H7 (cell line): ENCODE results near the gene RGS14. TPM values are rescaled to one million over a fixed set of nuclear protein-coding genes. Genes with fewer than 3 reads are reported as not detected.
A peak's percentile ranks its signal among the peaks of the same experiment; 100 is the strongest.

Source experiments
- DNase-seq: peaks from one replicate; pipeline ENCODE4 v3.0.0; 2012
- H3K27me3 ChIP-seq: 2 replicates; pipeline ENCODE4 v1.6.0; 2011; ENCODE audit warnings: mild to moderate bottlenecking, low read length; ENCODE audit not compliant: control insufficient read depth, insufficient read depth
- H3K36me3 ChIP-seq: replicated peaks from 2 replicates; pipeline ENCODE4 v1.5.1; 2011; ENCODE audit warnings: low read length; ENCODE audit not compliant: control insufficient read depth, insufficient read depth
- H3K4me3 ChIP-seq: 2 replicates; pipeline ENCODE4 v1.5.1; 2011; ENCODE audit warnings: low read depth, mild to moderate bottlenecking, control low read depth, low read length, moderate library complexity; ENCODE audit not compliant: insufficient read depth
- total RNA-seq: library from RNA; depleted of rRNA; stranded (reverse); fragments of >200 nt; shearing (Covaris generic); gene quantifications from 2 replicates; pipeline ENCODE4 v1.2.3, GENCODE V29; 2014

The RGS14 gene
- total RNA-seq, 1 experiment from 2014 or later: 32.4 TPM

DNA sequence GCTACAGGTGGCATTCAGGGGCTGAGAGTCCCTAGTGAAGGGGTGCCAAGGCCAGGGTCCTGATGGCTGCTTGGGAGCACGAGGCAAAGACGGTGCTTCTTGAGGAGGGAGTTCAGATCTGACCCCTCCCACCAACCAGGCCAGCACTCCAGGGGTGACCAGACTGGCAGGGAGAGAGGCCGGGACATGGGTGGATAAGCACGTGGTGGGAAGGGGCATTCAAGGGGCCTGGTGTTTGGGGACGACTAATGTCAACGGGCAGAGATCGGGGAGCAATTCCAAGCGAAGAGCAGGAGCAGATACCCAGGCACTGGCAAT is 4.5 kb downstream of the RGS14 start:
- Histone ChIP-seq H3K27me3 (peaks cover 5% of the 10 kb centered on the region; the same call in 1 of the 2 replicates), H3K36me3 (no peaks in the 10 kb centered on the region), H3K4me3 (peak overlapping the region; percentile 63; the same call in 1 of the 2 replicates)
- peak; percentile 55 for DNase-seq

DNA sequence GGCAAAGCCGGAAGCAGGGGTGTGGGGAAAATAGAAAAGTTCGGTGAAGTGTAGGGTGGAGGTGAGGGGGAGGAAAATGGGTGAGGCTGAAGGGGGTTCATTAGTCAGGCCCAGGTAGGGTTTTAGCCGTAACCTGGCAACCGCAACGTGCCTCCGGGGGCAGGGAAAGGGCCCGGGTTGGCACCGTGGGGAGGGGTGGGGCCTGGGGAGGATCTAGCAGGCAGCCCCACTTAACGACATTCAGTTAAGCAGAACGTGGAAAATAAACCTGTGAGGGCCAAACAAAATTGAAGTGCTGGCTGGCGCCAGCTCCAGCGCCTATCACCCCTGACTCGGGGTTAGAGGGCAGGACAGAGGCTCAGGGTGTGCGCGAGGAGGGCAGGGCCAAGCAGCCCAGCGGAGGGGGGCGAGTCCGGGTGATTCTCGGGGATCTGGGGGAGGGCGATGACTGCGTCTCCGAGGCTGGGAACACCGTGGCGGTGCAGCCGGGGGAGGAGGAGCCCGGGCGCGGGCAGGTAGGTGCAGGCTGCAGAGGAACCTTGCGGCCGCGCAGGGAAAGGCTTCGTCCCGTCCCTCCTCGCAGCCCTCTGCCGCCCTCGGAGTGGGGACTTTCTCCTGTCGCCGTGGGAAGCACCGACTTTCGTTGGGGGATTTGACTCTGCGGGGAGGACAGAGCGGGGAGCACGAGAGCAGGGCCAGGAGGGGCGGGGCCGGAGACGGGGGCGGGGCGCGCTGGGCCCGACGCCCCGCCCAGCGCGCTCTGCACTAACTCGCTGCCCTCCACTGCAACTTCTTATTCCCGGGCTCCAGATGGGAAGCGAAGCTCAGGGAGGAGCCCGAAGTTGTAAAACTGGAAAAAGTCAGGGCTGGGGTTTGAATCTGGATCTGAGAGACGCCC is 5.1 kb downstream of the RGS14 start:
- peak; percentile 96 for DNase-seq
- Histone ChIP-seq H3K4me3 (peak overlapping the region; percentile 63), H3K36me3 (no peaks in the 10 kb centered on the region), H3K27me3 (peaks cover 11% of the 10 kb centered on the region)

GRCh38 chr5:177363565-177363964 is 5.8 kb downstream of the RGS14 start:
- Histone ChIP-seq H3K4me3 (peak overlapping the region; percentile 63), H3K27me3 (peaks cover 17% of the 10 kb centered on the region), H3K36me3 (no peaks in the 10 kb centered on the region; the same call in 1 of the 2 replicates)
- no peak for DNase-seq

DNA sequence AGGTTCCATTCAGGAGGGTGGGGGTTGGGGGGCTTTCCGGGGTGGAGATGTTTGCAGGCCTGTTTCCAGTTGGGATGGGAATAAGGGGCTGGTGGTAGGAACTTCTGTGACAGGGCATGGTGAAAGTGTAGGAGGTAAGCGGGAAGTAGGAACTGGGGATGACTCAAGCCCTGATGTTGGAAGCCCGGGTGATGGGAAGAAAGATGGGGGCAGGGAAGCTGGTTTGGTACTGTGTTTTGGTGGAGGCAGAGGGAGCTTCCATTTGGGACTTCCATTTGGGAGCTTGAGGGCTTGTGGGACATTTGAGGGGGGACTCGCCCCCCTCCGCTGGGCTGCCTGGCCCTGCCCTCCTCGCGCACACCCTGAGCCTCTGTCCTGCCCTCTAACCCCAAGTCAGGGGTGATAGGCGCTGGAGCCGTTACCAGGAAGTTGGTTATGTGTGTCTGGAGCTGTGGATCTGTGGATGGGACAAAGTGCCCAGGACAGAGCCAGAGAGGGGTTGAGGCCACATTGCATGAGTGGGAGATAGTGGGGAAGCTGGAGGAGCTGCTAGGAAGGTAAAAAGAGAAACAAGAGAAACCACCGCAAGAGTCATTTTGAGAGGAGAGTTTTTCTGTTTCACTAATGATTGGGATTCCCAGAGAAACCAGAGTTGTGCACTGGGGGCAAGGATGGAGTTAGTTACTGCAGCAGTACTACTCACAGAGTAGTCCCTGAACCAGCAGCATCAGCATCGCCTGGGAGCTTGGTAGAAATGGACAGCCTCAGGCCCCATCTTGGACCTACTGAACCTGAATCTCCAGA is 6.6 kb downstream of the RGS14 start:
- DNase-seq: peak; percentile 44

GRCh38 chr5:177365845-177366527 is 8.3 kb downstream of the RGS14 start:
- DNase-seq: peak; percentile 68
- H3K36me3 ChIP-seq: no peaks in the 10 kb centered on the region; the same call in 1 of the 2 replicates
- peak overlapping the region; percentile 43; the same call in 1 of the 2 replicates for H3K4me3 ChIP-seq
- H3K27me3 ChIP-seq: peaks cover 17% of the 10 kb centered on the region

More for the DNA sequence above, 6.6 kb downstream of the RGS14 start:
- Histone ChIP-seq H3K27me3 (peaks cover 17% of the 10 kb centered on the region), H3K36me3 (no peaks in the 10 kb centered on the region; the same call in 1 of the 2 replicates), H3K4me3 (no peak overlapping the region)

- peak; percentile 100 for DNase-seq
- no peaks in the 10 kb centered on the region; the same call in 1 of the 2 replicates for H3K36me3 ChIP-seq
- H3K27me3 ChIP-seq: peaks cover 17% of the 10 kb centered on the region
- peak overlapping the region; percentile 69 for H3K4me3 ChIP-seq
These were observed 9.0 kb downstream of the RGS14 start for GRCh38 chr5:177366528-177367322.

GRCh38 chr5:177367323-177367848 is 9.7 kb downstream of the RGS14 start:
- Histone ChIP-seq H3K4me3 (peak overlapping the region; percentile 69), H3K27me3 (peaks cover 13% of the 10 kb centered on the region)
- no peak for DNase-seq

GRCh38 chr5:177367981-177368868 is 10.5 kb downstream of the RGS14 start:
- H3K4me3 ChIP-seq: peak overlapping the region; percentile 69
- H3K36me3 ChIP-seq: peaks cover 2% of the 10 kb centered on the region
- peak; percentile 55 for DNase-seq
- H3K27me3 ChIP-seq: peaks cover 13% of the 10 kb centered on the region

More at GRCh38 chr5:177367323-177367848, 9.7 kb downstream of the RGS14 start:
- H3K36me3 ChIP-seq: peaks cover 2% of the 10 kb centered on the region

GRCh38 chr5:177368869-177369644 is 11.3 kb downstream of the RGS14 start:
- Histone ChIP-seq H3K4me3 (no peak overlapping the region), H3K27me3 (peaks cover 13% of the 10 kb centered on the region), H3K36me3 (peaks cover 2% of the 10 kb centered on the region)
- DNase-seq: peak; percentile 77

GRCh38 chr5:177369645-177370440 is 12.1 kb downstream of the RGS14 start:
- no peak overlapping the region for H3K4me3 ChIP-seq
- H3K36me3 ChIP-seq: peaks cover 2% of the 10 kb centered on the region
- peaks cover 13% of the 10 kb centered on the region for H3K27me3 ChIP-seq
- DNase-seq: no peak

DNA sequence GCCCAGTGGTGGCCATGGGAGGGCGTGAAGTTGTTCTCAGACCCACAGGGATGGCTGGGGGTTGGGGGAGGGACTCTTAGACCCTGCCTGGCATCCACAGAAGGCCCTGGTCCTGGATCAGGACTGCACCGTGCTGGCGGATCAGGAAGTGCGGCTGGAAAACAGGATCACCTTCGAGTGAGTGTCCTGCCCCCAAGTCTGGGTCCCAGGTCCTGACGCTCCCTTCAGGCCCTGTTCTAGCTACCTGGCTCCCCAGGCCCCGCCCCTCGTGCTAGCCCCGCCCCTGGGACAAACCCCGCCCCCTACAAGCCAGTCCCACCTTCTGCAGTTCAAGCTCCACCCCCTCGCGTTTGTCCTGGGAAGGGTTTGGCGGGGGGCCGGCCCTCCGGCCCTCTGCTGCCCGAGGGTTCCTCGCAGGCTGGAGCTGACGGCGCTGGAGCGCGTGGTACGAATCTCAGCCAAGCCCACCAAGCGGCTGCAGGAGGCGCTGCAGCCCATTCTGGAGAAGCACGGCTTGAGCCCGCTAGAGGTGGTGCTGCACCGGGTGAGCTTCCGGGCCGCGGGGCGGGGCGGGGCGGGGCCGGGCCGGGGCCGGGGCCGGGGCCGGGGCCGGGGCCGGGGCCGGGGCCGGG is 12.9 kb downstream of the RGS14 start:
- H3K4me3 ChIP-seq: peak overlapping the region; percentile 49
- H3K27me3 ChIP-seq: peaks cover 13% of the 10 kb centered on the region
- peak; percentile 99 for DNase-seq
- H3K36me3 ChIP-seq: peaks cover 2% of the 10 kb centered on the region
